Vagina (tissue), 2 donors: ENCODE measurements around the gene RMDN2.

Experiments used
- POLR2A ChIP-seq, 2 donors: fragments of 450-650 bp; IDR thresholded peaks; one replicate each; pipeline ENCODE4 v1.6.1; 2017; ENCODE audit warnings: antibody characterized with exemption in 2 of 2, mild to moderate bottlenecking in 2 of 2, moderate library complexity in 2 of 2
- TF ChIP-seq, protein P1 (sequence below), 3 experiments: fragments of 450-650 bp in 2 of 3; fragments of 200-600 bp in 1 of 3; sonication (generic) in 1 of 3; IDR thresholded peaks; one replicate each; pipeline ENCODE4 v1.5.1; 2017 to 2019; ENCODE audit warnings: antibody characterized with exemption in 3 of 3, mild to moderate bottlenecking in 2 of 3, moderate library complexity in 2 of 3

- TF ChIP-seq, protein P1, sequence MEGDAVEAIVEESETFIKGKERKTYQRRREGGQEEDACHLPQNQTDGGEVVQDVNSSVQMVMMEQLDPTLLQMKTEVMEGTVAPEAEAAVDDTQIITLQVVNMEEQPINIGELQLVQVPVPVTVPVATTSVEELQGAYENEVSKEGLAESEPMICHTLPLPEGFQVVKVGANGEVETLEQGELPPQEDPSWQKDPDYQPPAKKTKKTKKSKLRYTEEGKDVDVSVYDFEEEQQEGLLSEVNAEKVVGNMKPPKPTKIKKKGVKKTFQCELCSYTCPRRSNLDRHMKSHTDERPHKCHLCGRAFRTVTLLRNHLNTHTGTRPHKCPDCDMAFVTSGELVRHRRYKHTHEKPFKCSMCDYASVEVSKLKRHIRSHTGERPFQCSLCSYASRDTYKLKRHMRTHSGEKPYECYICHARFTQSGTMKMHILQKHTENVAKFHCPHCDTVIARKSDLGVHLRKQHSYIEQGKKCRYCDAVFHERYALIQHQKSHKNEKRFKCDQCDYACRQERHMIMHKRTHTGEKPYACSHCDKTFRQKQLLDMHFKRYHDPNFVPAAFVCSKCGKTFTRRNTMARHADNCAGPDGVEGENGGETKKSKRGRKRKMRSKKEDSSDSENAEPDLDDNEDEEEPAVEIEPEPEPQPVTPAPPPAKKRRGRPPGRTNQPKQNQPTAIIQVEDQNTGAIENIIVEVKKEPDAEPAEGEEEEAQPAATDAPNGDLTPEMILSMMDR (IDR thresholded peaks at IDR 0.05), result no peak
- TF ChIP-seq POLR2A (IDR thresholded peaks at IDR 0.05), result no peak
Measured at GRCh38 chr2:37997629-37998028, 72.5 kb downstream of the RMDN2 start.
